OCI-LY7 (cell line): ENCODE results near the gene SPACA9. TPM values are rescaled to one million over a fixed set of nuclear protein-coding genes. Genes with fewer than 3 reads are reported as not detected.

Experiments
- BruUV-seq: library from RNA; stranded (reverse); fragments of 400-500 nt; replicated peaks from 2 replicates; lab custom pipeline; 2021; lab: Mats Ljungman, UMichigan
- CTCF ChIA-PET: fragments of 300-600 bp; sonication (Branson Sonifier 250); formaldehyde crosslinking; loops from one replicate; lab custom pipeline; 2022; ENCODE audit warnings: antibody characterized with exemption; ENCODE audit not compliant: unreplicated experiment; lab: Charles Lee
- POLR2A ChIA-PET: fragments of 300-600 bp; sonication (Branson Sonifier 250); formaldehyde crosslinking; loops from one replicate; lab custom pipeline; 2022; ENCODE audit warnings: antibody characterized with exemption; lab: Charles Lee
- DNase-seq: peaks from one replicate; pipeline ENCODE4 v3.0.0-alpha.2; 2015; ENCODE audit warnings: low spot score
- H2AFZ ChIP-seq: fragments of 200-600 bp; sonication (generic), shearing (Covaris generic); 2 replicates; pipeline ENCODE4 v1.6.1; 2014; ENCODE audit warnings: mild to moderate bottlenecking, antibody characterized with exemption, low read length, moderate library complexity
- H3K27ac ChIP-seq: fragments of 200-600 bp; sonication (generic); 2 replicates; pipeline ENCODE4 v1.5.1; 2014; ENCODE audit warnings: mixed run types, low read depth, mild to moderate bottlenecking, moderate library complexity, low read length, inconsistent platforms; ENCODE audit not compliant: poor library complexity, severe bottlenecking
- H3K36me3 ChIP-seq: fragments of 200-600 bp; sonication (generic); 2 replicates; pipeline ENCODE4 v1.6.1; 2014; ENCODE audit warnings: mild to moderate bottlenecking, antibody characterized with exemption, low read length, moderate library complexity, mixed read lengths; ENCODE audit not compliant: insufficient read depth
- H3K4me1 ChIP-seq: fragments of 200-600 bp; sonication (generic); 2 replicates; pipeline ENCODE4 v1.5.1; 2014; ENCODE audit warnings: mild to moderate bottlenecking, low read length; ENCODE audit not compliant: insufficient read depth, poor library complexity, severe bottlenecking
- H3K4me2 ChIP-seq: fragments of 200-600 bp; sonication (generic); 2 replicates; pipeline ENCODE4 v1.6.1; 2014; ENCODE audit warnings: mild to moderate bottlenecking, low read length
- H3K4me3 ChIP-seq: fragments of 200-600 bp; sonication (generic); 2 replicates; pipeline ENCODE4 v1.5.1; 2014; ENCODE audit warnings: mild to moderate bottlenecking, low read depth, low read length; ENCODE audit not compliant: poor library complexity, severe bottlenecking
- H3K79me2 ChIP-seq: fragments of 200-600 bp; sonication (generic); 2 replicates; pipeline ENCODE4 v1.6.1; 2016; ENCODE audit warnings: low read depth, mild to moderate bottlenecking, low read length, moderate library complexity, mixed read lengths; ENCODE audit not compliant: insufficient read depth
- H3K9me2 ChIP-seq: fragments of 200-600 bp; sonication (generic); 2 replicates; pipeline ENCODE4 v1.6.1; 2016; ENCODE audit warnings: mild to moderate bottlenecking, low read length, mixed read lengths; ENCODE audit not compliant: insufficient read depth
- H3K9me3 ChIP-seq: fragments of 200-600 bp; sonication (generic); 2 replicates; pipeline ENCODE4 v1.6.1; 2014; ENCODE audit warnings: mild to moderate bottlenecking, mixed run types, low read length, mixed read lengths
- H4K20me1 ChIP-seq: fragments of 200-600 bp; sonication (generic); 2 replicates; pipeline ENCODE4 v1.6.1; 2014; ENCODE audit warnings: mild to moderate bottlenecking, antibody characterized with exemption, low read length, moderate library complexity, mixed read lengths; ENCODE audit not compliant: insufficient read depth
- EZH2phosphoT487 ChIP-seq: fragments of 200-600 bp; sonication (generic); IDR thresholded peaks from 2 replicates; pipeline ENCODE4 v1.6.1; 2018; ENCODE audit warnings: low read depth, borderline replicate concordance, mild to moderate bottlenecking, mixed run types, antibody characterized with exemption, low read length, moderate library complexity, mixed read lengths
- intact Hi-C: fragments of 100-400 bp; cut with micrococcal nuclease; formaldehyde crosslinking; loops from one replicate; pipeline ENCODE4 v1.10.0; 2022; ENCODE audit not compliant: unreplicated experiment
- total RNA-seq, 2 experiments: library from RNA; depleted of rRNA in 1 of 2; stranded (reverse); fragments of >200 nt in 1 of 2; shearing (Covaris generic) in 1 of 2; gene quantifications; 2 replicates each; pipeline ENCODE4 v1.2.3, GENCODE V29; 2014 to 2022
- TF ChIP-seq, protein P1 (sequence below): fragments of 200-600 bp; sonication (generic); conservative IDR thresholded peaks from 2 replicates; pipeline ENCODE4 v1.5.1; 2014; ENCODE audit warnings: mild to moderate bottlenecking, antibody characterized with exemption, low read length, moderate library complexity, mixed read lengths

SPACA9 gene
- total RNA-seq, 2 experiments from 2014 or later = 1.1 to 5.7 TPM

DNA sequence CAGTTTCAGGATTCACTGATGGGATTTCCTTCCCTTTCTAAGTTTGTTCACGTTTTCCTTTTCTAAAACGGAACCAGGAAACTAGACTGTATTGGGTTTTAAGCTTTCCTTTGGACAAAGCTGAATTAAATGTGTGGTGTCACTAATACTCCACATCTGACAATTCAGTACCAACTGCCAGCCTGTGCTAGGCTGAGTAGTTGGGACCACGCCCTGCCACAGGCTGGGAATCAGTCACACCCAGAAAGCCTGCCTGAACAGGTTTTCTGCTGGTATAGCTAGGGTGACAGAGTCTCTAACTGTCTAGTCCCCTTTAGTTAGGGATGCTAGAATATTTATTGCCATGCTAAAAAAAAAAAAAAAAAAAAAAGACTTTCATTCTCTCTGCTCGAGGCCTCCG lies 15.6 kb downstream of the SPACA9 start:
- Histone ChIP-seq H3K4me3 (no peak overlapping the region), H3K4me1 (no peaks in the 10 kb centered on the region), H3K27ac (no peak overlapping the region), H3K36me3 (peaks cover 43% of the 10 kb centered on the region), H3K79me2 (no peaks in the 10 kb centered on the region), H4K20me1 (no peaks in the 10 kb centered on the region), H3K9me2 (no peaks in the 10 kb centered on the region), H3K9me3 (no peaks in the 10 kb centered on the region), H2AFZ (no peak overlapping the region), H3K4me2 (no peak overlapping the region)
- intact Hi-C loops = loop anchor here (5.0 kb wide), 1 partner anchor 83 kb away; the partner anchor contains the start of gene GFI1B
- ChIA-PET CTCF (no interaction called here), POLR2A (interaction anchor here (0.7 kb wide), 2 partner anchors 11 to 1302 kb away, joined by 3 to 4 read pairs; no protein-coding TSS in a partner anchor)
- no peak for TF ChIP-seq EZH2phosphoT487
- TF ChIP-seq, protein P1, sequence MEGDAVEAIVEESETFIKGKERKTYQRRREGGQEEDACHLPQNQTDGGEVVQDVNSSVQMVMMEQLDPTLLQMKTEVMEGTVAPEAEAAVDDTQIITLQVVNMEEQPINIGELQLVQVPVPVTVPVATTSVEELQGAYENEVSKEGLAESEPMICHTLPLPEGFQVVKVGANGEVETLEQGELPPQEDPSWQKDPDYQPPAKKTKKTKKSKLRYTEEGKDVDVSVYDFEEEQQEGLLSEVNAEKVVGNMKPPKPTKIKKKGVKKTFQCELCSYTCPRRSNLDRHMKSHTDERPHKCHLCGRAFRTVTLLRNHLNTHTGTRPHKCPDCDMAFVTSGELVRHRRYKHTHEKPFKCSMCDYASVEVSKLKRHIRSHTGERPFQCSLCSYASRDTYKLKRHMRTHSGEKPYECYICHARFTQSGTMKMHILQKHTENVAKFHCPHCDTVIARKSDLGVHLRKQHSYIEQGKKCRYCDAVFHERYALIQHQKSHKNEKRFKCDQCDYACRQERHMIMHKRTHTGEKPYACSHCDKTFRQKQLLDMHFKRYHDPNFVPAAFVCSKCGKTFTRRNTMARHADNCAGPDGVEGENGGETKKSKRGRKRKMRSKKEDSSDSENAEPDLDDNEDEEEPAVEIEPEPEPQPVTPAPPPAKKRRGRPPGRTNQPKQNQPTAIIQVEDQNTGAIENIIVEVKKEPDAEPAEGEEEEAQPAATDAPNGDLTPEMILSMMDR = no peak
- TSS peak; percentile 46 for BruUV-seq
- no peak for DNase-seq

DNA sequence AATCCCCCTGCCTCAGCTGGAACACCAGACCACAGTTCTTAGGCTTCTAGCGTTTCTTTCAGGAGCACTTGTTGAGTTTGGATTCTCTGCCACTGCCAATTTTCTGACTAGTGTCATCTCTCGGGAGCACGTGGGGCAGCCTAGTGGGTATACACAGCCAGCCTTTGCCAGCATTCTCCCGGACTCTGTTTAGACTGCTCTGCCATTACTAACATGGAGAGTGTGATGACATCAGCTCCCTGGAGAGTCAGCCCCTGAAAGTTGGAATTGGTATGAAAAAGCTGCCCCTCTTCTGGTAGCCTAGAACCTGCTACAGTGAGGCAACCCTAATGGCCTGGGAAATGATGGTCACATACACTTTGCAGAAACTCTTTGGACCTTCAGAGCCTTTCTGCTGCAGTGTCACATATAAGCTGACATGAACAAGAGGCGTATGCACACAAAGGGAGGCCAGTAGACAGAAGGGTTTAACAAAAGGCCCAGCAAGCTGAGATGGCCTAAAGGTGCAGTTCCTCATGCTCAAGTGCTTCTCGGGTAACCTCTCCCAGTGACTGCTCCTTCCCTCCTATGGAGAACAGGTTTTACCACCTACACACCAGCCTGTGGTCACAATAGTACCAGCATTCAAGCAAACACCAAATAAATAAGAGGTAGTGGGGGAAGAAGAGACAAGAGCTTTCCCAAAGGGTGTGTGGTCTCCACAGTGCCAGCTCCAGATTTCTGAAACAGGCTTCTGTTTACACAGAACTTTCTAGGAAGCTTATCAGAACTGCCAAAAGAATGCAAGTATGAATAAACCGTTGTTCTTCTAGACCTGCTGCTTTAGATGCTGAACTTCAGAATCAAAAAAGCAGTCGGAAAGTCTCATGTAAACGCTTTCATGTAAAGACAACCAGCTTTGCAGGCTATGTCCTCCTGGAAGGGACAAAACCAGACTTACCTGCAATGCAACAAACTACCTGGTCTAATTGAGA lies 16.5 kb downstream of the SPACA9 start:
- Histone ChIP-seq H3K4me2 (no peak overlapping the region), H3K4me1 (no peaks in the 10 kb centered on the region), H4K20me1 (no peaks in the 10 kb centered on the region), H3K36me3 (peaks cover 50% of the 10 kb centered on the region), H2AFZ (no peak overlapping the region), H3K79me2 (no peaks in the 10 kb centered on the region), H3K9me3 (no peaks in the 10 kb centered on the region), H3K9me2 (no peaks in the 10 kb centered on the region), H3K27ac (no peak overlapping the region), H3K4me3 (no peak overlapping the region)
- POLR2A ChIA-PET = interaction anchor here (0.7 kb wide), 1 partner anchor 28 kb away, joined by 3 read pairs; no protein-coding TSS in a partner anchor
- intact Hi-C loops = loop anchor here (5.0 kb wide), 1 partner anchor 82 kb away; the partner anchor contains the start of gene GFI1B
- BruUV-seq = no TSS peak
- no peak for DNase-seq
- no peak for TF ChIP-seq EZH2phosphoT487
- TF ChIP-seq, protein P1 = no peak
- CTCF ChIA-PET = no interaction called here
